CD4-positive, alpha-beta T cell (primary cell): ENCODE data around the gene TACC3. TPM values are rescaled to one million over a fixed set of nuclear protein-coding genes. Genes with fewer than 3 reads are reported as not detected.

Experiments used
- ATAC-seq: fragments of 200-7000 bp; cut with Tn5 transposase; one replicate; pipeline ENCODE4 v1.10.0; 2022; ENCODE audit warnings: mild to moderate bottlenecking; ENCODE audit not compliant: poor library complexity
- CTCF ChIA-PET: fragments of 350-600 bp; sonication (Branson Sonifier 250); formaldehyde crosslinking; loops from one replicate; lab custom pipeline; 2021; ENCODE audit warnings: antibody characterized with exemption, inconsistent platforms; lab: Charles Lee
- POLR2A ChIA-PET: fragments of 350-600 bp; sonication (Branson Sonifier 250); formaldehyde crosslinking; loops from one replicate; lab custom pipeline; 2021; ENCODE audit warnings: antibody characterized with exemption, inconsistent platforms; lab: Charles Lee
- DNase-seq, 14 experiments: peaks; one replicate each; pipeline ENCODE4 v3.0.0-alpha.2; 2013 to 2020; ENCODE audit warnings: mixed read lengths in 2 of 14
- H3K27ac ChIP-seq, 2 donors: one replicate each; pipeline versions ENCODE4 v1.5.1 to v1.7.0; 2013; ENCODE audit warnings: low read length in 2 of 2, low read depth in 1 of 2, mild to moderate bottlenecking in 1 of 2
- H3K27me3 ChIP-seq, 2 experiments: 1 replicate in 1 of 2; 2 replicates in 1 of 2; pipeline versions ENCODE4 v1.6.1 to v1.7.0; 2013; ENCODE audit warnings: low read length in 2 of 2, control low read depth in 1 of 2, mild to moderate bottlenecking in 1 of 2, moderate library complexity in 1 of 2; ENCODE audit not compliant: insufficient read depth in 2 of 2, control insufficient read depth in 1 of 2
- H3K36me3 ChIP-seq: one replicate; pipeline ENCODE4 v1.6.1; 2013; ENCODE audit warnings: low read length, control low read depth; ENCODE audit not compliant: insufficient read depth
- H3K4me1 ChIP-seq: one replicate; pipeline ENCODE4 v1.6.1; 2013; ENCODE audit warnings: low read length, control low read depth; ENCODE audit not compliant: insufficient read depth
- H3K4me3 ChIP-seq: one replicate; pipeline ENCODE4 v1.5.1; 2013; ENCODE audit warnings: mild to moderate bottlenecking, low read length, moderate library complexity
- H3K9me3 ChIP-seq, 2 experiments: 1 replicate in 1 of 2; 2 replicates in 1 of 2; pipeline versions ENCODE4 v1.6.1 to v1.7.0; 2013; ENCODE audit warnings: low read length in 2 of 2, mild to moderate bottlenecking in 2 of 2, control low read depth in 1 of 2, moderate library complexity in 1 of 2; ENCODE audit not compliant: control insufficient read depth in 1 of 2, insufficient read depth in 1 of 2
- H3K27ac Mint-ChIP-seq: one replicate; pipeline ENCODE4 v1.8.0; 2020; ENCODE audit warnings: mixed read lengths
- H3K27me3 Mint-ChIP-seq: one replicate; pipeline ENCODE4 v1.8.0; 2021; ENCODE audit warnings: mixed read lengths
- H3K36me3 Mint-ChIP-seq: one replicate; pipeline ENCODE4 v1.8.0; 2021; ENCODE audit warnings: low read depth, mixed read lengths
- H3K4me1 Mint-ChIP-seq: one replicate; pipeline ENCODE4 v1.8.0; 2021; ENCODE audit warnings: low read depth, mixed read lengths
- H3K4me3 Mint-ChIP-seq: one replicate; pipeline ENCODE4 v1.8.0; 2020; ENCODE audit warnings: mild to moderate bottlenecking, mixed read lengths
- H3K9me3 Mint-ChIP-seq: one replicate; pipeline ENCODE4 v1.8.0; 2020; ENCODE audit warnings: mixed read lengths
- CTCF ChIP-seq: fragments of 200-600 bp; IDR thresholded peaks from one replicate; pipeline ENCODE4 v1.8.0; 2022; ENCODE audit warnings: antibody characterized with exemption, mild to moderate bottlenecking
- intact Hi-C, 2 experiments: fragments of 100-400 bp; cut with DNase I in 1 of 2; cut with micrococcal nuclease in 1 of 2; formaldehyde crosslinking; loops; one replicate each; pipeline versions ENCODE4 v1.15.1 to v1.9.0; 2023 to 2025; cut with DNase I, micrococcal nuclease
- total RNA-seq, 174 experiments: library from RNA in 2 of 174; stranded (reverse) in 2 of 174; gene quantifications; one replicate each; pipeline ENCODE4 v1.2.3 and lab custom pipeline; 2021 to 2026

Gene TACC3
- total RNA-seq, 2 experiments from 2014 or later, result 123 TPM

GRCh38 chr4:1753697-1754311 lies 32.5 kb downstream of the TACC3 start:
- no peak overlapping the region for H3K4me3 ChIP-seq
- Mint-ChIP-seq H3K4me3 (no peak overlapping the region), H3K9me3 (no peaks in the 10 kb centered on the region), H3K27ac (no peak overlapping the region), H3K4me1 (no peaks in the 10 kb centered on the region), H3K36me3 (no peaks in the 10 kb centered on the region), H3K27me3 (no peaks in the 10 kb centered on the region)
- H3K36me3 ChIP-seq, result no peaks in the 10 kb centered on the region
- no peaks in the 10 kb centered on the region for H3K27me3 ChIP-seq
- DNase-seq, result no peak
- no peak for ATAC-seq
- CTCF ChIA-PET, result no interaction called here
- no peak overlapping the region for H3K27ac ChIP-seq
- POLR2A ChIA-PET, result no interaction called here
- peaks cover 22% of the 10 kb centered on the region for H3K4me1 ChIP-seq
- intact Hi-C loops, result no loop called here
- no peak for TF ChIP-seq CTCF
- no peaks in the 10 kb centered on the region for H3K9me3 ChIP-seq

- Mint-ChIP-seq H3K9me3 (no peaks in the 10 kb centered on the region), H3K27ac (no peak overlapping the region), H3K36me3 (no peaks in the 10 kb centered on the region), H3K4me1 (no peaks in the 10 kb centered on the region), H3K4me3 (no peak overlapping the region), H3K27me3 (no peaks in the 10 kb centered on the region)
- no peaks in the 10 kb centered on the region for H3K36me3 ChIP-seq
- H3K9me3 ChIP-seq, result no peaks in the 10 kb centered on the region
- no peaks in the 10 kb centered on the region for H3K27me3 ChIP-seq
- TF ChIP-seq CTCF, result no peak
- ChIA-PET POLR2A (no interaction called here), CTCF (no interaction called here)
- ATAC-seq (no peak), DNase-seq (no peak)
- H3K4me1 ChIP-seq, result peaks cover 21% of the 10 kb centered on the region
- no peak overlapping the region for H3K4me3 ChIP-seq
- intact Hi-C loops, result no loop called here
- H3K27ac ChIP-seq, result no peak overlapping the region
These were observed 33.0 kb downstream of the TACC3 start for GRCh38 chr4:1754336-1754735.

GRCh38 chr4:1755297-1755696 lies 34.0 kb downstream of the TACC3 start:
- no peaks in the 10 kb centered on the region for H3K9me3 ChIP-seq
- no peaks in the 10 kb centered on the region for H3K36me3 Mint-ChIP-seq
- no peak overlapping the region for H3K27ac Mint-ChIP-seq

More at GRCh38 chr4:1755297-1755696, 34.0 kb downstream of the TACC3 start:
- intact Hi-C loops, result no loop called here
- CTCF ChIA-PET, result no interaction called here
- no peak for TF ChIP-seq CTCF
- ATAC-seq (no peak), DNase-seq (no peak)
- Mint-ChIP-seq H3K9me3 (no peaks in the 10 kb centered on the region), H3K4me3 (no peak overlapping the region), H3K27me3 (no peaks in the 10 kb centered on the region), H3K4me1 (no peaks in the 10 kb centered on the region)
- Histone ChIP-seq H3K4me1 (peaks cover 25% of the 10 kb centered on the region), H3K27ac (no peak overlapping the region), H3K36me3 (no peaks in the 10 kb centered on the region), H3K4me3 (no peak overlapping the region), H3K27me3 (no peaks in the 10 kb centered on the region)
- POLR2A ChIA-PET, result no interaction called here
